H1 (cell line): ENCODE measurements around the gene TMEM191B.
"Not testable (repeated sequence)": the region's sequence is repeated elsewhere in the genome, so short reads cannot be mapped to it uniquely, and the experiment has no call there.

Experiments
- CEBPB ChIP-seq: IDR thresholded peaks from 2 replicates; pipeline ENCODE4 v1.6.1; 2012; ENCODE audit warnings: low read depth, low read length
- CREB1 ChIP-seq: IDR thresholded peaks from 2 replicates; pipeline ENCODE4 v1.6.1; 2012; ENCODE audit warnings: inconsistent platforms
- GTF2F1 ChIP-seq: IDR thresholded peaks from 2 replicates; pipeline ENCODE4 v1.6.1; 2012; ENCODE audit warnings: low read depth, low read length, improper control_type of control experiment, borderline replicate concordance
- POLR2A ChIP-seq, 2 experiments: IDR thresholded peaks; 1 replicate in 1 of 2; 2 replicates in 1 of 2; pipeline ENCODE4 v1.6.1; 2011; ENCODE audit warnings: low read depth in 2 of 2, low read length in 2 of 2, mild to moderate bottlenecking in 2 of 2; ENCODE audit errors: control extremely low read depth in 1 of 2
- RFX5 ChIP-seq: IDR thresholded peaks from 2 replicates; pipeline ENCODE4 v1.6.1; 2011; ENCODE audit warnings: low read depth, low read length, improper control_type of control experiment, borderline replicate concordance
- SP4 ChIP-seq: IDR thresholded peaks from 2 replicates; pipeline ENCODE4 v1.6.1; 2012; ENCODE audit warnings: low read length, inconsistent platforms
- TF ChIP-seq, protein P1 (sequence below), 3 experiments: IDR thresholded peaks; 1 replicate in 2 of 3; 2 replicates in 1 of 3; pipeline versions ENCODE4 v1.5.1 to v1.6.1; 2011; ENCODE audit warnings: low read length in 3 of 3, mild to moderate bottlenecking in 3 of 3, inconsistent platforms in 2 of 3, low read depth in 1 of 3, moderate library complexity in 1 of 3; ENCODE audit not compliant: insufficient read depth in 1 of 3; ENCODE audit errors: control extremely low read depth in 1 of 3

- TF ChIP-seq, protein P1, sequence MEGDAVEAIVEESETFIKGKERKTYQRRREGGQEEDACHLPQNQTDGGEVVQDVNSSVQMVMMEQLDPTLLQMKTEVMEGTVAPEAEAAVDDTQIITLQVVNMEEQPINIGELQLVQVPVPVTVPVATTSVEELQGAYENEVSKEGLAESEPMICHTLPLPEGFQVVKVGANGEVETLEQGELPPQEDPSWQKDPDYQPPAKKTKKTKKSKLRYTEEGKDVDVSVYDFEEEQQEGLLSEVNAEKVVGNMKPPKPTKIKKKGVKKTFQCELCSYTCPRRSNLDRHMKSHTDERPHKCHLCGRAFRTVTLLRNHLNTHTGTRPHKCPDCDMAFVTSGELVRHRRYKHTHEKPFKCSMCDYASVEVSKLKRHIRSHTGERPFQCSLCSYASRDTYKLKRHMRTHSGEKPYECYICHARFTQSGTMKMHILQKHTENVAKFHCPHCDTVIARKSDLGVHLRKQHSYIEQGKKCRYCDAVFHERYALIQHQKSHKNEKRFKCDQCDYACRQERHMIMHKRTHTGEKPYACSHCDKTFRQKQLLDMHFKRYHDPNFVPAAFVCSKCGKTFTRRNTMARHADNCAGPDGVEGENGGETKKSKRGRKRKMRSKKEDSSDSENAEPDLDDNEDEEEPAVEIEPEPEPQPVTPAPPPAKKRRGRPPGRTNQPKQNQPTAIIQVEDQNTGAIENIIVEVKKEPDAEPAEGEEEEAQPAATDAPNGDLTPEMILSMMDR (IDR thresholded peaks at IDR 0.05; ENCODE audit: control extremely low read depth in 1 of 3, insufficient read depth in 1 of 3, low read depth in 1 of 3, low read length in 3 of 3), result not testable (repeated sequence)
- TF ChIP-seq SP4; RFX5; CREB1; CEBPB; GTF2F1; POLR2A (IDR thresholded peaks at IDR 0.05; ENCODE audit: control extremely low read depth in 1 of 2, low read depth in 2 of 2, low read length in 2 of 2): not testable (repeated sequence)
Observed at GRCh38 chr22:18573483-18574164, 46.0 kb downstream of the TMEM191B start.
